HG02759 (cell line): ENCODE data around the gene ZBTB7C.

Source experiments
- ATAC-seq: cut with Tn5 transposase; IDR thresholded peaks from one replicate; pipeline ENCODE4 v1.9.1; 2021; ENCODE audit warnings: mild to moderate bottlenecking, moderate library complexity; ENCODE audit not compliant: unreplicated experiment

ZBTB7C gene

GRCh38 chr18:48355276-48356115 is 53.7 kb downstream of the ZBTB7C start:
- ATAC-seq: no peak

- no peak for ATAC-seq
Measured at GRCh38 chr18:48354746-48355260, 54.4 kb downstream of the ZBTB7C start.

GRCh38 chr18:48352051-48352755 is 57.0 kb downstream of the ZBTB7C start:
- no peak for ATAC-seq

DNA sequence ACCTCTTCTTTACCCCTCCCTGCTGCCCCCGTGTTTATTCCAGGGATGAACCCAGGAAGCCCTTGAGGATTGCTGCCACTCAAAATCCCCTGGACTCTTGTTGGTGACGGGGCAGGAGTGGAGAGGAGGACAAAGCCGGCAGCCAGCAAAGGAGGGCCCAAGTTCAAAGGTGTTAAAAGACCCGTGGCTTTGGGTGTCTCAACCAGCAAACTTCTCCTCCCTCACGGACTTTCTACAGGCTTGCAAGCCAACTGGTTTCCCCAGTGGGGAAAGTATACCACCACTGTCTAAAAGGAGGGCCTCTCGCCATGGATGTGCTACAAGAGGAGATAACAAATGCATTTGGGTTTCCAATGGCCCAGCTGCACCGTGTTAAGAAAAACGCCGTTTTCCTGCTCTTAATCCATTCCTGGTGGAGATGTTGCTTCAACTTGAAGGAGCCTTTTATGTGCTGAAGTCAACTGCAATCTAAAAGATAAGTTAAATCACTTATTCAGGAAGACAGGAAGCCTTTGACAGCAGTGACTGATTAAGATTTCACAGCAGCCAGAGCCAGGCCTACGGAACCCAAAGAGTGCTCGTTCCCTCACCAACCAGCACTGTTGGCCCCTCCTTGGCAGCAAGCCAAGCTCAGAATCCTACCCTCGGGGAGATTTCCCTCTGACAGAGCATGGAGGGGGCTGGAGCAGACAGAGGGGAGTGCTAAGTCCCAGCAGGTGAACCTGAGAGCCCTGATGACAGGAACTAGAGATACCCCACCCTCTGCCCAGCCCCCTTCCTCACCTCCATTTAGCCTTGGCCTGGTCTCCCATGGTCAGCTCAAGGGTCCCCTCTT is 57.8 kb downstream of the ZBTB7C start:
- ATAC-seq: no peak

- no peak for ATAC-seq
Measured at GRCh38 chr18:48348739-48349138, 60.4 kb downstream of the ZBTB7C start.

GRCh38 chr18:48347756-48348326 is 61.3 kb downstream of the ZBTB7C start:
- ATAC-seq: no peak

DNA sequence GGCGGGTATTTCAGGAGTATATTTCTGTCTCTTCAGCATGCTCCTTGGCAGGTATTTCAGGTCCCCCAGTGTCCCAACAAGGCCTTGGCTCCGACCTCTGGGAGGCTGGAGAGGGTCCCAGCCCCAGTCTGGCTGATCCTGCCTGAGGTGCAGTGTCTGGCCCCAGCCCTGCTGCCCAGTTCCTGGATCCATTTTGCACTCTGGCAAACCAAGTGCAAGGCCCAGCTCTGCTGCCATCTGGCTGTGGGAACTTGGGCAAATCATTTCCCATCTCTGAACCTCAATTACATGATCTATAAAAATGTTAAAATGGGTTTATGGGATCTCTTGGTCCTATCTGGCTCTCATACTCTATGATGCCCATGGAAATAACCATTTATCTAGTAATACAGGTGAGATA is 63.6 kb downstream of the ZBTB7C start:
- no peak for ATAC-seq

- ATAC-seq: no peak
Measured at GRCh38 chr18:48342581-48342980, 66.6 kb downstream of the ZBTB7C start.

GRCh38 chr18:48342125-48342524 is 67.1 kb downstream of the ZBTB7C start:
- ATAC-seq: no peak

DNA sequence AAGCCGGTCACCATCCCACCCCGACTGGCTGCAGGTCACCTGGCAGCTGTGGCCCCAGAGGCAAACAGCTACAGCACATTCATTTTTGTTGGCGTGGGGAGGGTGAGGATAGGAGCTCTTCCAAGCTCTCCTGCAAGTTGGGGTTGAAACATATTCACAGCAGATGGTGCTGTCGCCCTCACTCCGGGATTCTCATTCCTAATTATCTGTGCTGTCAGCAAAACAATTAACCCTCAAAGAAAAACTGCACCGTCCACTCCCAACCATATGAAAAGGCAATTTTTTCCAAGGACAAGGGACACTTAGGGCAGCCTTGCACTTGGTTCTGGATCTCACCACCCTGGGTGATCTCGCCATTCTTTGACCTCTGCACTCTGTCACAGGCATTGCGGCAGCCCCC is 68.6 kb downstream of the ZBTB7C start:
- no peak for ATAC-seq

GRCh38 chr18:48339692-48340091 is 69.5 kb downstream of the ZBTB7C start:
- ATAC-seq: no peak

- no peak for ATAC-seq
Measured at GRCh38 chr18:48338915-48339314, 70.3 kb downstream of the ZBTB7C start.

DNA sequence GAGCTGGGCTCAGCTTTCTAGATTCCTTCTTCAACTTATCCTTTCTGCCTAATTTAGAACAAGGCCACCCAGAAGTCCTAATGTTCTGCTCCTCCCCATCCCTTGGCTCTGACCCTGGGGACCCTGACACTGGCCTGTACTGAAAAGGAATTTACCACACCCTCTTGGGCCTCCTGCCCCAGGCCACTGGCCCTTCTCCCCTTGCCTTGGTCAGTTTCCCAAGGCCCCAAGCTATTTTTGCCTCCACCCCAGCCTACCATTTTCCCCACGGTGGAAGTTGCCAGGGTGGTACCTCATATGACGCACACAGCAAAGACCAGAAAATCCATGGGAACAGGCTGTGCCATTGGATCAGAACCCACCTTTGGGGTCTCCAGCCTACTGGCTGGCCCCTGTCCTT is 72.1 kb downstream of the ZBTB7C start:
- no peak for ATAC-seq

GRCh38 chr18:48336332-48336731 is 72.9 kb downstream of the ZBTB7C start:
- no peak for ATAC-seq

DNA sequence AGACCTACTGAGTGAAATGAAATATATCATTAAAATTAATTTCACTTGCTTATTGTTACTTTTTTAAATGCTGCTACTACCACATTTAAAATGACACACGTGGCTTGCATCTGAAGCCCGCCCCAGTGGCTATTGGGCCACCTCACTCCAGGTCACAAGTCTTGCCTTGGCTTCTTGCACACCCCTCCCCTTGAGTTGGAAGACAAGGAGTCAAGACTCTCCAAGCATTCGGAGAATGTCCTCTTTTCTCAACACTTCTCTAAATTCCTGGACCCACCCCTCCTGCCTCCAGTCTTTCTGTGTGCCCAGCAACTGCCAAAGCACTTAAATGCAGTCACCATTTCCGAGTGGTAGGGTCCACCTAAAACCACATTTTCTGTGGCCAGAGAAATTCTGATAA is 73.4 kb downstream of the ZBTB7C start:
- no peak for ATAC-seq

DNA sequence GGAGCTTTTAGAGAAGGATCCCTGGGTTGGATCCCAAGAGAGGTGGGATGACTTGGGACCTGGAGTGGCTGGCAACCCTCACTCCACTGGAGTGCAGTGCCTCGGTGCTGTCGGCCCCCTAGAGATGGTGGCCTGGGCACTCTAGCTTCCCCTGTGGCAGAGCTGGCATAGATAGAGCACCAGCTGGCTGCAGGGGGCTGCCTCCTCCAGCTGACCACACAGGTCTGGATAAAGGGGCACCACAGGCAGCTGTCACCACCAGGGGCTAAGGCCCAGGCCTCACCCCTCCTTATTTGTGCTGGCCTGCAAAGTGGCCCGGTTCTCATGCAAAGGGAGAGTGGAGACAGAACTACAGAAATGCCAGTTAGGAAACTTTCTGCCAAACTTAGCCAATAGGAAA is 74.3 kb downstream of the ZBTB7C start:
- ATAC-seq: no peak

- ATAC-seq: no peak
Measured at GRCh38 chr18:48333563-48333962, 75.6 kb downstream of the ZBTB7C start.

GRCh38 chr18:48330016-48330991 is 78.9 kb downstream of the ZBTB7C start:
- ATAC-seq: no peak

- no peak for ATAC-seq
Measured at GRCh38 chr18:48328473-48329210, 80.5 kb downstream of the ZBTB7C start.
